ENCODE measurements around the gene P2RY4.

DNA sequence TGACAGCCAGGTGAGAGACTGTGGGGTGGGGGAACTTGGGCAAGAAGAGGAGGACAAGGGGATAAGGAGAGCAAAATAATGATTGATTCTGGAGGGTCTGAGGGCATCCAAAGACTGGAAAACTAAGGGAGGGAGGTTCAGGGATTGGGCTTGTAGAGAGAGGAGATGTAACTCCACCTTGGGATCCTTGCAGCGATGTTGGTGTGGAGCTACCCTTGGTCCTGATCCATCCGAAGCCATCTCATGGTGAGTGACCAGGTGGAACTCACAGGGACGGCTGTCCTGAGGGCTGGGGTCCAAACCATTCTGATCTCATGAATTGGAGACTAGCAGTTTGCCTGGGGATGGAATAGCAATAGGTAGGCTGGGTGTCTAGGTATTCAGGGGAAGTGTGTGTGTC is 20.6 kb upstream of the P2RY4 start:
- TF ChIP-seq, protein P1, sequence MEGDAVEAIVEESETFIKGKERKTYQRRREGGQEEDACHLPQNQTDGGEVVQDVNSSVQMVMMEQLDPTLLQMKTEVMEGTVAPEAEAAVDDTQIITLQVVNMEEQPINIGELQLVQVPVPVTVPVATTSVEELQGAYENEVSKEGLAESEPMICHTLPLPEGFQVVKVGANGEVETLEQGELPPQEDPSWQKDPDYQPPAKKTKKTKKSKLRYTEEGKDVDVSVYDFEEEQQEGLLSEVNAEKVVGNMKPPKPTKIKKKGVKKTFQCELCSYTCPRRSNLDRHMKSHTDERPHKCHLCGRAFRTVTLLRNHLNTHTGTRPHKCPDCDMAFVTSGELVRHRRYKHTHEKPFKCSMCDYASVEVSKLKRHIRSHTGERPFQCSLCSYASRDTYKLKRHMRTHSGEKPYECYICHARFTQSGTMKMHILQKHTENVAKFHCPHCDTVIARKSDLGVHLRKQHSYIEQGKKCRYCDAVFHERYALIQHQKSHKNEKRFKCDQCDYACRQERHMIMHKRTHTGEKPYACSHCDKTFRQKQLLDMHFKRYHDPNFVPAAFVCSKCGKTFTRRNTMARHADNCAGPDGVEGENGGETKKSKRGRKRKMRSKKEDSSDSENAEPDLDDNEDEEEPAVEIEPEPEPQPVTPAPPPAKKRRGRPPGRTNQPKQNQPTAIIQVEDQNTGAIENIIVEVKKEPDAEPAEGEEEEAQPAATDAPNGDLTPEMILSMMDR (IDR thresholded peaks at IDR 0.05): no peak
- no peak for TF ChIP-seq JUND (IDR thresholded peaks at IDR 0.05)
- TF ChIP-seq GABPA (IDR thresholded peaks at IDR 0.05; ENCODE audit: low read depth): no peak
- TF ChIP-seq EZH2phosphoT487 (IDR thresholded peaks at IDR 0.05; ENCODE audit: borderline replicate concordance, low read depth): no peak
- no peak for TF ChIP-seq IRF3 (IDR thresholded peaks at IDR 0.05; ENCODE audit: low read depth, low read length)

Data from SK-N-SH (cell line).